H1 (cell line): ENCODE measurements around the gene CACNA1E. TPM values are rescaled to one million over a fixed set of nuclear protein-coding genes. Genes with fewer than 3 reads are reported as not detected.

Experiments used
- CTCF ChIA-PET: fragments of 300-600 bp; sonication (Branson Sonifier 250); formaldehyde crosslinking; loops from one replicate; lab custom pipeline; 2021; ENCODE audit not compliant: partially characterized antibody; lab: Charles Lee
- POLR2A ChIA-PET: fragments of 300-600 bp; sonication (Branson Sonifier 250); formaldehyde crosslinking; loops from one replicate; lab custom pipeline; 2021; ENCODE audit warnings: inconsistent platforms; ENCODE audit not compliant: partially characterized antibody; lab: Charles Lee
- DNase-seq, 2 experiments: peaks; one replicate each; pipeline versions ENCODE4 v3.0.0 to v3.0.0-alpha.2; 2010 to 2022; ENCODE audit warnings: low spot score in 2 of 2, low read depth in 1 of 2, mixed read lengths in 1 of 2
- FAIRE-seq: peaks from 2 replicates; lab custom pipeline; 2011; peaks lifted over from hg19 to GRCh38; lab: Jason Lieb, UNC
- H2AFZ ChIP-seq: 2 replicates; pipeline ENCODE4 v1.8.1; 2012; ENCODE audit warnings: low read length, inconsistent platforms
- H2AK5ac ChIP-seq: 2 replicates; pipeline ENCODE4 v1.6.1; 2013; ENCODE audit warnings: low read depth, low read length
- H2BK120ac ChIP-seq: replicated peaks from 2 replicates; pipeline ENCODE3; 2013; ENCODE audit warnings: low read depth, low read length, inconsistent platforms
- H2BK12ac ChIP-seq: 2 replicates; pipeline ENCODE4 v1.6.1; 2013; ENCODE audit warnings: low read depth, low read length
- H2BK15ac ChIP-seq: 2 replicates; pipeline ENCODE4 v1.6.1; 2013; ENCODE audit warnings: low read length
- H2BK20ac ChIP-seq: 2 replicates; pipeline ENCODE4 v1.6.1; 2013; ENCODE audit warnings: low read length
- H2BK5ac ChIP-seq: 2 replicates; pipeline ENCODE4 v1.6.1; 2013; ENCODE audit warnings: low read depth, low read length
- H3K14ac ChIP-seq: 2 replicates; pipeline ENCODE4 v1.6.1; 2013; ENCODE audit warnings: inconsistent platforms; ENCODE audit not compliant: insufficient read length
- H3K18ac ChIP-seq: 2 replicates; pipeline ENCODE4 v1.6.1; 2013; ENCODE audit warnings: low read length; ENCODE audit errors: extremely low read depth
- H3K23ac ChIP-seq: 2 replicates; pipeline ENCODE4 v1.6.1; 2013; ENCODE audit warnings: inconsistent platforms; ENCODE audit not compliant: insufficient read length
- H3K23me2 ChIP-seq: 2 replicates; pipeline ENCODE4 v1.6.1; 2013; ENCODE audit warnings: low read depth, low read length
- H3K27ac ChIP-seq: 2 replicates; pipeline ENCODE4 v1.6.1; 2011; ENCODE audit warnings: low read depth, low read length, inconsistent platforms
- H3K27me3 ChIP-seq, 4 experiments: replicated peaks in 1 of 4; 1 replicate in 1 of 4; 2 replicates in 3 of 4; pipeline versions ENCODE4 v1.6.1 to v1.8.1; 2011 to 2013; ENCODE audit warnings: low read length in 3 of 4, mild to moderate bottlenecking in 3 of 4, inconsistent platforms in 2 of 4, mixed read lengths in 2 of 4, moderate library complexity in 1 of 4; ENCODE audit not compliant: control insufficient read depth in 3 of 4, insufficient read depth in 3 of 4; ENCODE audit errors: extremely low read depth in 1 of 4
- H3K36me3 ChIP-seq, 4 experiments: 2 replicates each; pipeline versions ENCODE4 v1.6.1 to v1.8.1; 2011 to 2013; ENCODE audit warnings: mild to moderate bottlenecking in 4 of 4, low read length in 3 of 4, moderate library complexity in 2 of 4, control low read depth in 1 of 4, inconsistent platforms in 1 of 4; ENCODE audit not compliant: insufficient read depth in 4 of 4, control insufficient read depth in 2 of 4
- H3K4ac ChIP-seq: replicated peaks from 2 replicates; pipeline ENCODE3; 2013; ENCODE audit warnings: low read length, low read depth, mixed read lengths, inconsistent platforms; ENCODE audit not compliant: insufficient read length
- H3K4me1 ChIP-seq, 4 experiments: replicated peaks in 1 of 4; 1 replicate in 1 of 4; 2 replicates in 3 of 4; pipeline versions ENCODE4 v1.6.1 to v1.8.1; 2011 to 2013; ENCODE audit warnings: low read length in 3 of 4, inconsistent platforms in 2 of 4, mixed read lengths in 1 of 4; ENCODE audit not compliant: insufficient read depth in 4 of 4, control insufficient read depth in 3 of 4
- H3K4me2 ChIP-seq, 2 experiments: 2 replicates each; pipeline versions ENCODE4 v1.6.1 to v1.8.1; 2011 to 2013; ENCODE audit warnings: low read depth in 2 of 2, low read length in 2 of 2, control low read depth in 1 of 2, inconsistent platforms in 1 of 2, mild to moderate bottlenecking in 1 of 2; ENCODE audit not compliant: insufficient read depth in 1 of 2
- H3K4me3 ChIP-seq, 4 experiments: fragments of 200-600, 300-600 bp in 1 of 4; sonication (generic), shearing (Covaris generic), sonication (Bioruptor Twin) in 1 of 4; 2 replicates each; pipeline versions ENCODE4 v1.5.1 to v1.8.1; 2011 to 2016; ENCODE audit warnings: low read length in 4 of 4, low read depth in 3 of 4, control low read depth in 2 of 4, inconsistent platforms in 2 of 4, mild to moderate bottlenecking in 2 of 4, mixed read lengths in 1 of 4, moderate library complexity in 1 of 4; ENCODE audit not compliant: insufficient read depth in 2 of 4; ENCODE audit errors: extremely low read depth in 1 of 4
- H3K56ac ChIP-seq: replicated peaks from 2 replicates; pipeline ENCODE3; 2013; ENCODE audit warnings: low read depth, mild to moderate bottlenecking, mixed read lengths, low read length, inconsistent platforms; ENCODE audit not compliant: insufficient read length
- H3K79me1 ChIP-seq: 2 replicates; pipeline ENCODE4 v1.6.1; 2013; ENCODE audit warnings: low read depth, low read length, control low read depth
- H3K79me2 ChIP-seq, 2 experiments: 2 replicates each; pipeline versions ENCODE4 v1.6.1 to v1.8.1; 2012 to 2013; ENCODE audit warnings: low read length in 2 of 2, mild to moderate bottlenecking in 2 of 2, inconsistent platforms in 1 of 2; ENCODE audit not compliant: insufficient read depth in 2 of 2, control insufficient read depth in 1 of 2
- H3K9ac ChIP-seq, 4 experiments: replicated peaks in 1 of 4; 1 replicate in 1 of 4; 2 replicates in 3 of 4; pipeline versions ENCODE4 v1.6.1 to v1.8.1; 2011 to 2013; ENCODE audit warnings: low read depth in 3 of 4, low read length in 3 of 4, control low read depth in 2 of 4, mild to moderate bottlenecking in 2 of 4, moderate library complexity in 2 of 4, inconsistent platforms in 1 of 4; ENCODE audit errors: extremely low read depth in 1 of 4
- H3K9me3 ChIP-seq, 2 experiments: 2 replicates each; pipeline versions ENCODE4 v1.6.1 to v1.8.1; 2012 to 2013; ENCODE audit warnings: mild to moderate bottlenecking in 2 of 2, moderate library complexity in 2 of 2, control low read depth in 1 of 2, inconsistent platforms in 1 of 2, low read depth in 1 of 2, low read length in 1 of 2, mixed read lengths in 1 of 2; ENCODE audit not compliant: insufficient read depth in 2 of 2
- H4K20me1 ChIP-seq, 2 experiments: replicated peaks in 1 of 2; 2 replicates each; pipeline versions ENCODE3 to v1.8.1; 2011 to 2013; ENCODE audit warnings: inconsistent platforms in 2 of 2, low read length in 2 of 2, mild to moderate bottlenecking in 1 of 2; ENCODE audit not compliant: insufficient read depth in 2 of 2, control insufficient read depth in 1 of 2
- H4K5ac ChIP-seq: 2 replicates; pipeline ENCODE4 v1.6.1; 2013; ENCODE audit warnings: low read length, low read depth, mixed read lengths, inconsistent platforms; ENCODE audit not compliant: insufficient read length
- H4K8ac ChIP-seq: 2 replicates; pipeline ENCODE4 v1.8.0; 2013; ENCODE audit warnings: mild to moderate bottlenecking, moderate library complexity, low read length, inconsistent platforms; ENCODE audit not compliant: insufficient read depth; ENCODE audit errors: extremely low read depth
- H4K91ac ChIP-seq: replicated peaks from 2 replicates; pipeline ENCODE3; 2013; ENCODE audit warnings: low read length, mixed read lengths, inconsistent platforms; ENCODE audit not compliant: insufficient read length
- CBX5 ChIP-seq: fragments of 300-800, 300-1000 bp; sonication (generic); IDR thresholded peaks from 2 replicates; pipeline ENCODE4 v1.7.1; 2016; ENCODE audit warnings: antibody characterized with exemption, low read length, low read depth
- polyA plus RNA-seq, 7 experiments: library from polyadenylated mRNA; depleted of rRNA in 3 of 7; stranded (reverse) in 5 of 7; unstranded in 2 of 7; fragments of >200 nt in 5 of 7; fragments of 200-250 nt in 2 of 7; gene quantifications; 1 replicate in 5 of 7; 2 replicates in 1 of 7; 4 replicates in 1 of 7; pipeline versions ENCODE4 v1.2.1 to v1.2.3, GENCODE V29; 2011 to 2013; ENCODE audit warnings: missing spikeins in 2 of 7, mixed read lengths in 2 of 7
- total RNA-seq: library from RNA; stranded (reverse); fragmentation: NEBNext Ultra II Directional; extraction: Animal tissue kit (Norgen Biotek cat#: 25700); gene quantifications from 2 replicates; pipeline ENCODE4 v1.2.1, GENCODE V29; 2021

The CACNA1E gene
- total and polyA plus RNA-seq, 2 of the 8 experiments (the other 6 are each of a cell fraction or from before 2014, with no cell fraction given), result 0.98 to 1.3 TPM

DNA sequence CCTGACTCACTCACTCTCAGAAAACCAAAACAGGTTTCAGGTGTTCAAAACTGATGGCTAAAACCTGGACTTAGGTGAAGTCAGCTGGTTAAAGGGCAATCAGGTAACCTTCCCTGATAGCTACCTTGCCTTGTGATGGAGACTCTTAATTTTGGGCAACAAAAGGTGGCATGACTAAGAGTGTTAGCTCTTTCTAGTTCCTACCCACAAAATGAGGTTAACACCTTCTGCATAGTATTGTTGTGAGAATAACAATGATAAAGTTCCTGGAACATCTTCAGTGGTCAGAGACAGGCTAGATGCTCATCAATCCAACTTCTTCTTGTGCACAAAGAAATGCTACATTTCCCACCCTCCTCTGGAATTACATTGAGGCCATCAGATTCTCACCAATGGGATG lies 363.4 kb downstream of the CACNA1E start:
- H2BK120ac ChIP-seq, result no peak overlapping the region
- no peak overlapping the region for H2AFZ ChIP-seq
- no peak for TF ChIP-seq CBX5
- POLR2A ChIA-PET, result no interaction called here
- no peaks in the 10 kb centered on the region for H3K27me3 ChIP-seq
- no peaks in the 10 kb centered on the region for H3K79me1 ChIP-seq
- H3K27ac ChIP-seq, result no peak overlapping the region
- no peak overlapping the region for H3K18ac ChIP-seq
- FAIRE-seq, result no peak
- no peak overlapping the region for H2BK15ac ChIP-seq
- CTCF ChIA-PET, result no interaction called here
- H3K36me3 ChIP-seq, result no peaks in the 10 kb centered on the region
- no peak overlapping the region for H4K8ac ChIP-seq
- no peak overlapping the region for H4K5ac ChIP-seq
- no peak overlapping the region for H2BK12ac ChIP-seq
- H3K9me3 ChIP-seq, result no peaks in the 10 kb centered on the region
- H4K20me1 ChIP-seq, result no peaks in the 10 kb centered on the region
- no peak for DNase-seq
- H3K23me2 ChIP-seq, result no peaks in the 10 kb centered on the region
- H4K91ac ChIP-seq, result no peak overlapping the region
- H3K14ac ChIP-seq, result no peak overlapping the region
- no peak overlapping the region for H3K4me2 ChIP-seq
- no peak overlapping the region for H2BK20ac ChIP-seq
- no peak overlapping the region for H2BK5ac ChIP-seq
- no peak overlapping the region for H2AK5ac ChIP-seq
- no peaks in the 10 kb centered on the region for H3K79me2 ChIP-seq
- no peaks in the 10 kb centered on the region for H3K4me1 ChIP-seq
- no peak overlapping the region for H3K9ac ChIP-seq
- H3K23ac ChIP-seq, result no peak overlapping the region
- no peak overlapping the region for H3K56ac ChIP-seq
- no peak overlapping the region for H3K4ac ChIP-seq
- no peak overlapping the region for H3K4me3 ChIP-seq
